HG02884 (cell line): ENCODE data around the gene NR1H3.
A peak's percentile ranks its signal among the peaks of the same experiment; 100 is the strongest.
"Not testable (repeated sequence)": the region's sequence is repeated elsewhere in the genome, so short reads cannot be mapped to it uniquely, and the experiment has no call there.

Experiments
- ATAC-seq: cut with Tn5 transposase; IDR thresholded peaks from one replicate; pipeline ENCODE4 v1.9.1; 2021; ENCODE audit warnings: mild to moderate bottlenecking, moderate library complexity; ENCODE audit not compliant: unreplicated experiment

The NR1H3 gene

DNA sequence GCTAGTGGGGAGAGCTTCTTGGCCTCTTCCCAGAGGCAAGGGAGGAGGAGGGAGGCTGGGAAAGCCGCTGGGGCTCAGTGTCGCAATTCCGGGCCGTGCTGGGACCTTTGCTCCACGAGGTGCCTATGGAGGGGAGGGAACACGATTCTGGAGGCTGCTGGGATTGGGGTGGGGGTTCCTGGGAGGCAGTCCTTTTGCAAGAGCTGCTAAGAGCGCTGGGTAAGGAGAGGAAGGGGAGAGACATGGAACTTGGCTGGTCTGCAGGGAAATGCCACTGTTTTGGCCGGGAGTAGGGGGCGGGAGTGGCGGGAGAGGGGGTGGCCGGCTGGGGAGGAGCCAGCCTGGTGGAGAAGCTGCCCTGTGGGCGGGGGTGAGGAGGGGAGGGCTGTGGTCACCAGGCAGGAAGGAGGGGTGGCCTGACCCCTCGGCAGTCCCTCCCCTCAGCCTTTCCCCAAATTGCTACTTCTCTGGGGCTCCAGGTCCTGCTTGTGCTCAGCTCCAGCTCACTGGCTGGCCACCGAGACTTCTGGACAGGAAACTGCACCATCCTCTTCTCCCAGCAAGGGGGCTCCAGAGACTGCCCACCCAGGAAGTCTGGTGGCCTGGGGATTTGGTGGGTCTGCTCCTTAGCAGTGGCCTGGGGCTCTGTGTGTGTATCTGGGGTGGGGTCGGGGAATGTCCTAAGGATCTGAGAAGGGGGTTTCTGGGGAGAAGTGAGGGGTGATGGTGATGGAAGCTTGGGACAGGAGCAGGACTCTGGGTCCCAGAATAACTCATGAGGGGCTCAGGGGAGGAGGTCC lies at the start of gene NR1H3:
Gene NR1H3 (plus strand): TSS at position 480 of the 800 bp plus-strand sequence. CDS start 1,221 bp downstream, outside the sequence.
- no peak for ATAC-seq

DNA sequence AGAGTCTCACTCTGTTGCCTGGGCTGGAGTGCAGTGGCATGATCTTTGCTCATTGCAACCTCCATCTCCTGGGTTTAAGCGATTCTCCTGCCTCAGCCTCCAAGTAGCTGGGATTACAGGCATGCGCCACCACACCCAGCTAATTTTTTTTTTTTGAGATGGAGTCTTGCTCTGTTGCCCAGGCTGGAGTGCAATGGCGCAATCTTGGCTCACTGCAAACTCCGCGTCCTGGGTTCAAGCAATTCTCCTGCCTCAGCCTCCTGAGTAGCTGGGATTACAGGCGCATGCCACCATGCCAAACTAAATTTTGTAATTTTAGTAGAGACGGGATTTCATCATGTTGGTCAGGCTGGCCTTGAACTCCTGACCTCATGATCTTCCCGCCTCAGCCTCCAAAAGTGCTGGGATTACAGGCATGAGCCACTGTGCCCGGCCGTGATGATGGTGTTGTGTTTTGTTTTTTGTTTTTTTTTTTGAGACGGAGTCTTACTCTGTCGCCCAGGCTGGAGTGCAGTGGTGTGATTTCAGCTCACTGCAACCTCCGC lies 49.7 kb upstream of the NR1H3 start:
- not testable (repeated sequence) for ATAC-seq

DNA sequence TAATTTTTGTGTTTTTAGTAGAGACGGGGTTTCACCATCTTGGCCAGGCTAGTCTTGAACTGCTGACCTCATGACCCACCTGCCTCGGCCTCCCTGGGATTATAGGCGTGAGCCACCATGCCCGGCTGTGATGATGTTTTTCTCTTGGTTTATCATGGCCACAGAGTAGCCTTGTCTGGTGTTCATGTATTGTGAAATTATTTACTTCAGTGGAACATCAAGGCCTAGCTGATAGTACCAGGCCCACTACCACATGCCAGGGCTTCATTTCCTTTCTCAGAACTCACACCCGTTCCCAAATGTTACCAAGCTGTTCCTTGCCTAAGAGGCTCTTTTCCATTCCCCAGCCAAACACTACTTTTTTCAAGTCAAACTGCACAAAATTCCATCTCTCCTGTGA lies 49.2 kb upstream of the NR1H3 start:
- no peak for ATAC-seq

- no peak for ATAC-seq
Measured at GRCh38 chr11:47212938-47213337, 44.9 kb upstream of the NR1H3 start.

GRCh38 chr11:47213950-47214565 lies 43.7 kb upstream of the NR1H3 start:
- ATAC-seq: peak; percentile 56

GRCh38 chr11:47215366-47215910 lies 42.4 kb upstream of the NR1H3 start:
- ATAC-seq: no peak

GRCh38 chr11:47216121-47216798 lies 41.5 kb upstream of the NR1H3 start:
- ATAC-seq: no peak

GRCh38 chr11:47220401-47220821 lies 37.4 kb upstream of the NR1H3 start:
- ATAC-seq: no peak

GRCh38 chr11:47222696-47223095 lies 35.1 kb upstream of the NR1H3 start:
- no peak for ATAC-seq

DNA sequence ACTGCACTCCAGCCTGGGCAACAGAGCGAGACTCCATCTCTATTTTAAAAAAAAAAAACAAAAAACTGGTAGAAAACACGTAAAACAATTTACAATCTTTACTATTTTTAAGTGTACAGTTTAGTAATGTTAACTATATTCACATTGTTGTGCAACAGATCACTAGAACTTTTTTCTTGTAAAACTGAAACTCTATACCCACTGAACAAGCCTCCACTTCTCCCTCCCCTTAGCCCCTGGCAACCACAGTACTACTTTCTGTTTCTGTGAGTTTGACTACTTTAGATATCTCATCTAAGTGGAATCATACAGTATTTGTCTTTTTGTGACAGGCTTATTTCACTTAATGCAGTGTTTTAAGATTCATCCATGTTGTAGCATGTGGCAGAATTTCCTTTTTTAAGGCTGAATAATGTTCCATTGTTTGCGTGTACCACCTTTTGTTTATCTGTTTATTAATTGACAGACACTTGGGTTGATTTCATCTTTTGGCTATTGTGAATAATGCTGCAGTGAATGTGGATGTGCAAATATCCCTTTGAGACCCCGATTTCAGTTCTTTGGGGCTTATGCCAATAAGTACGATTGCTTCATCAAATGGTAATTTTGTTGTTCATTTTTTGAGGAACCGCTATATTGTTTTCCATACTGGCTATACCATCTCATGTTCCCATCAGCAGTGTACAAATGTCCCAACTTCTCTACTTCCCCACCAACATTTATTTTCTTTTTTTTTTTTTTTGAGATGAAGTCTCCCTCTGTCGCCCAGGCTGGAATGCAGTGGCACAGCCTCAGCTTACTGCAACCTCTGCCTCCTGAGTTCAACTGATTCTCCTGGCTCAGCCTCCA lies 32.0 kb upstream of the NR1H3 start:
- ATAC-seq: peak; percentile 85

- ATAC-seq: no peak
Measured at GRCh38 chr11:47229161-47229560, 28.6 kb upstream of the NR1H3 start.

DNA sequence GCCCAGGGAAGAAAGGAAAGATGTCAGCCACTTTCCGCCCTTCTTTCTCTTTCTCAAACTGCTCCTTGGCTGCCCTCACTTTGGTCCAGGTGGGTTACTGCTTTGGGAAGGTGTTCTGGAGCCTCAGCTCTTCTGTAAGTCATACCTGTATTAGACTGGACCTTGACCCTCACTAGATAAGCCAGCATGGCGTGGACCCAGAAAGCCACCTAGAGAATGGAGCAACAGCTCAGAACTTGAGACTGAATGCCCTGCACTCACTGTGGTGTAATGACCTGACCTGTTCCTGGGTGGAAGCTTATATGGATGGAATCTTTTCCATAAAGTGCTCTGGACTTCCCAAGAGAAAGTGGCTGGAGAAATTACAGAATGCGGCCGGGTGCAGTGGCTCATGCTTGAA lies 24.7 kb upstream of the NR1H3 start:
- no peak for ATAC-seq

GRCh38 chr11:47233989-47234668 lies 23.7 kb upstream of the NR1H3 start:
- ATAC-seq: no peak

DNA sequence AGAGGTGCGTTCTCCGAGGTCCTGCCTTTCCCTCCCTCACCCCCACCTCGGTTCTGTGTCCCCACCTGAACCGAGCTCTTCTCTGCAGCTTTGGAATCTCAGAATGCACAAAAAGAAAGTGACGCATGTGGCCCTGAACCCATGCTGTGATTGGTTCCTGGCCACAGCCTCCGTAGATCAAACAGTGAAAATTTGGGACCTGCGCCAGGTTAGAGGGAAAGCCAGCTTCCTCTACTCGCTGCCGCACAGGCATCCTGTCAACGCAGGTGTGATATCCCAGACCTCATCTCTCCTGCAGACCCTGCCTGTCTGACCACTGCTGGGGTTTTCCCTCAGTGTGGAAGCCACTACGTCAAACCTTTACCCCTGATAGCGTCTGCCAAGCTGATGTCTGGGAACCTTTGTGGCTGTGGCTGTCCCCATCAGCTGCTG lies 23.1 kb upstream of the NR1H3 start:
- no peak for ATAC-seq

DNA sequence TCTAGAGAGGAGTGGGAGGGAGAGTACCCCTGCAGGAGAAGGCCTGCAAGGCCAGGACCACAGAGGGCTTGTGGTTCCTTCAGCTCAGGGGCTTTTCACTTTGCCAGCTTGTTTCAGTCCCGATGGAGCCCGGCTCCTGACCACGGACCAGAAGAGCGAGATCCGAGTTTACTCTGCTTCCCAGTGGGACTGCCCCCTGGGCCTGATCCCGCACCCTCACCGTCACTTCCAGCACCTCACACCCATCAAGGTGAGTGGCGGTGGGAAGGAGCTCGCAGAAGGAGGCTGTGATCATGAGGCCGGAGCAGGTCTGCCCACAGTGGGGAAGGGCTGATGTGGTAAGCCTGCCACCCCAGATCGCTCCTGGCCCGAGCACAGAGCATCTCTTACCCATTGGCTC lies 22.6 kb upstream of the NR1H3 start:
- ATAC-seq: no peak

DNA sequence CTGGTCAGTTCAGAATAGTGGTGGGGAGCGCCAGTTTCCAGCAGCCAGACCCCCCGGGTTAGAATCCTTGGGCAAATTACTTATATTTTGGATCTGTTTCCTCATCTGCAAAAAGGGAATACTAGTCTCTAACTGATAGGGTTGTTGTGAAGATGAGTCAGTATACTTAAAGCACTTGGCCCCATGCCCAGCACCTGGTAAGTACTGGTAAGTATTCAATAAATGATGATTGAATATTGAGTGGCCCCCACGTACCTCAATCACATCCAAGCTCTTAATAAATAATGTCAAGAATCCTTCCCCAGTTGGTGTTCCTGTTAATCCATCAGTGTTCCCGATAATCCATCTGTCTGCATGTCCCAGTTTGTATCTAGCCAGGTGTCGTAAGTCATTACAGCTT lies 21.3 kb upstream of the NR1H3 start:
- no peak for ATAC-seq

DNA sequence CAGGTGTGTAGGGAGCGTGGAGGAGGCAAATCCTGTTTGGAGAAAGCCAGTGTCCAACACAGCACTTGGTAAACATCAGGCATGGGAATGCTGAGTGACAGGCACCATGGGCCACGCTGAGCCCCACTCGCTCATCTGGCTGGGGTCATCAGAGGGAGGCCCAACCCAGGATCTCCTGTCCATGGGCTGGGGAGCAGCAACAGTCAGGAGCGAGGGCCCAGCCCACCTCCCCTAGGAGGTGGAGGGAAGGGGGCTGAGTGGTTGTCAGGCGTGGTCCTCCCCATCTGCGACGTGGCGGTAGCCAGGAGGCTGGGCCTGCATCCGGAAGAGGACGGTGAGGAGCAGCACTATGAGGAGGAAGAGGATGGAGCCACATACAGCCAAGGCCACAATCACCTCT lies 17.9 kb upstream of the NR1H3 start:
- no peak for ATAC-seq

- ATAC-seq: no peak
Measured at GRCh38 chr11:47241841-47242301, 15.9 kb upstream of the NR1H3 start.

GRCh38 chr11:47242596-47243192 lies 15.1 kb upstream of the NR1H3 start:
- no peak for ATAC-seq
